SJSA1 (cell line): Measurements from ENCODE around the gene ARF4. TPM values are rescaled to one million over a fixed set of nuclear protein-coding genes. Genes with fewer than 3 reads are reported as not detected.
"Not testable (repeated sequence)": the region's sequence is repeated elsewhere in the genome, so short reads cannot be mapped to it uniquely, and the experiment has no call there.

Source experiments
- DNase-seq, 2 experiments: peaks; one replicate each; pipeline ENCODE4 v3.0.0-alpha.2; 2015 to 2020; ENCODE audit warnings: low spot score in 2 of 2, low read depth in 1 of 2
- H3K27ac ChIP-seq: fragments of 250-450 bp; sonication (Bioruptor Pico); 2 replicates; pipeline ENCODE4 v1.5.1; 2020; ENCODE audit warnings: mild to moderate bottlenecking, moderate library complexity
- H3K27me3 ChIP-seq: fragments of 250-450 bp; sonication (Bioruptor Pico); replicated peaks from 2 replicates; pipeline ENCODE4 v1.5.1; 2020; ENCODE audit warnings: mild to moderate bottlenecking, moderate library complexity
- H3K36me3 ChIP-seq: fragments of 250-450 bp; sonication (Bioruptor Pico); 2 replicates; pipeline ENCODE4 v1.5.1; 2020; ENCODE audit warnings: mild to moderate bottlenecking
- H3K4me1 ChIP-seq: fragments of 250-450 bp; sonication (Bioruptor Pico); replicated peaks from 2 replicates; pipeline ENCODE4 v1.6.1; 2021; ENCODE audit warnings: mild to moderate bottlenecking
- H3K4me3 ChIP-seq: fragments of 250-450 bp; sonication (Bioruptor Pico); 2 replicates; pipeline ENCODE4 v1.5.1; 2020; ENCODE audit warnings: mild to moderate bottlenecking
- H3K9me3 ChIP-seq: fragments of 250-450 bp; sonication (Bioruptor Pico); replicated peaks from 2 replicates; pipeline ENCODE4 v1.5.1; 2020; ENCODE audit warnings: mild to moderate bottlenecking
- total RNA-seq: library from RNA; depleted of rRNA; stranded (reverse); fragments of >200 nt; shearing (Covaris generic); gene quantifications from 2 replicates; pipeline ENCODE4 v1.2.3, GENCODE V29; 2014; rRNA removed

Gene ARF4
- 242 and 283 TPM in 2 replicates for total RNA-seq

- DNase-seq: peak; percentile 98
- H3K27ac ChIP-seq: peak within 1 kb of the TSS; percentile 95
Measured at GRCh38 chr3:57597127-57597923, at the start of gene ARF4. Gene ARF4, minus strand, starts transcription at chr3:57597344. Its CDS starts 204 bp downstream, at chr3:57597140.

GRCh38 chr3:57646723-57647122 is 49.6 kb upstream of the ARF4 start:
- Histone ChIP-seq H3K9me3 (no peaks in the 10 kb centered on the region), H3K4me3 (no peak overlapping the region), H3K27me3 (no peaks in the 10 kb centered on the region), H3K27ac (no peak overlapping the region), H3K4me1 (no peaks in the 10 kb centered on the region), H3K36me3 (peaks cover 34% of the 10 kb centered on the region)
- DNase-seq: no peak

More at GRCh38 chr3:57597127-57597923, at the start of gene ARF4:
- H3K27me3 ChIP-seq: no peaks in the 10 kb centered on the region
- H3K4me3 ChIP-seq: peak within 1 kb of the TSS; percentile 68
- no peaks in the 10 kb centered on the region for H3K9me3 ChIP-seq
- peaks cover 16% of the 10 kb centered on the region for H3K4me1 ChIP-seq
- H3K36me3 ChIP-seq: peaks cover 32% of the 10 kb centered on the region

- Histone ChIP-seq H3K36me3 (peaks cover 37% of the 10 kb centered on the region), H3K27ac (no peak overlapping the region), H3K27me3 (no peaks in the 10 kb centered on the region), H3K4me1 (no peaks in the 10 kb centered on the region), H3K9me3 (no peaks in the 10 kb centered on the region), H3K4me3 (no peak overlapping the region)
- no peak for DNase-seq
Measured at GRCh38 chr3:57644740-57645139, 47.6 kb upstream of the ARF4 start.

- Histone ChIP-seq H3K9me3 (no peaks in the 10 kb centered on the region), H3K27me3 (no peaks in the 10 kb centered on the region), H3K4me1 (no peaks in the 10 kb centered on the region), H3K27ac (no peak overlapping the region), H3K4me3 (no peak overlapping the region), H3K36me3 (peaks cover 37% of the 10 kb centered on the region)
- DNase-seq: no peak
Measured at GRCh38 chr3:57637391-57637790, 40.2 kb upstream of the ARF4 start.

GRCh38 chr3:57634259-57634658 is 37.1 kb upstream of the ARF4 start:
- DNase-seq, H3K27me3 ChIP-seq, H3K9me3 ChIP-seq, H3K4me1 ChIP-seq, H3K27ac ChIP-seq, H3K4me3 ChIP-seq: not testable (repeated sequence)
- H3K36me3 ChIP-seq: peaks cover 33% of the 10 kb centered on the region

GRCh38 chr3:57627976-57628375 is 30.8 kb upstream of the ARF4 start:
- no peaks in the 10 kb centered on the region for H3K27me3 ChIP-seq
- DNase-seq: no peak
- no peaks in the 10 kb centered on the region for H3K4me1 ChIP-seq
- H3K4me3 ChIP-seq: no peak overlapping the region
- H3K9me3 ChIP-seq: no peaks in the 10 kb centered on the region
- peaks cover 48% of the 10 kb centered on the region for H3K36me3 ChIP-seq
- no peak overlapping the region for H3K27ac ChIP-seq

GRCh38 chr3:57624801-57625200 is 27.7 kb upstream of the ARF4 start:
- DNase-seq: no peak
- no peaks in the 10 kb centered on the region for H3K4me1 ChIP-seq
- no peak overlapping the region for H3K27ac ChIP-seq
- no peaks in the 10 kb centered on the region for H3K27me3 ChIP-seq
- H3K36me3 ChIP-seq: peaks cover 32% of the 10 kb centered on the region
- no peak overlapping the region for H3K4me3 ChIP-seq
- no peaks in the 10 kb centered on the region for H3K9me3 ChIP-seq

- peaks cover 14% of the 10 kb centered on the region for H3K36me3 ChIP-seq
- DNase-seq: no peak
- H3K27me3 ChIP-seq: no peaks in the 10 kb centered on the region
- H3K9me3 ChIP-seq: no peaks in the 10 kb centered on the region
- H3K27ac ChIP-seq: no peak overlapping the region
- no peak overlapping the region for H3K4me3 ChIP-seq
- no peaks in the 10 kb centered on the region for H3K4me1 ChIP-seq
Measured at GRCh38 chr3:57622362-57622761, 25.2 kb upstream of the ARF4 start.

GRCh38 chr3:57617739-57618138 is 20.6 kb upstream of the ARF4 start:
- H3K4me3 ChIP-seq: no peak overlapping the region
- DNase-seq: no peak
- no peaks in the 10 kb centered on the region for H3K27me3 ChIP-seq
- no peaks in the 10 kb centered on the region for H3K36me3 ChIP-seq
- H3K4me1 ChIP-seq: no peaks in the 10 kb centered on the region
- H3K27ac ChIP-seq: no peak overlapping the region
- no peaks in the 10 kb centered on the region for H3K9me3 ChIP-seq

- Histone ChIP-seq H3K4me1 (no peaks in the 10 kb centered on the region), H3K27ac (no peak overlapping the region), H3K9me3 (no peaks in the 10 kb centered on the region), H3K4me3 (no peak overlapping the region), H3K27me3 (no peaks in the 10 kb centered on the region), H3K36me3 (no peaks in the 10 kb centered on the region)
- no peak for DNase-seq
Measured at GRCh38 chr3:57616233-57616632, 19.1 kb upstream of the ARF4 start.

- H3K36me3 ChIP-seq, DNase-seq, H3K27me3 ChIP-seq, H3K27ac ChIP-seq, H3K4me3 ChIP-seq, H3K4me1 ChIP-seq, H3K9me3 ChIP-seq: not testable (repeated sequence)
Measured at GRCh38 chr3:57611870-57612269, 14.7 kb upstream of the ARF4 start.

- Histone ChIP-seq H3K9me3 (no peaks in the 10 kb centered on the region), H3K27ac (no peak overlapping the region), H3K4me1 (no peaks in the 10 kb centered on the region), H3K27me3 (no peaks in the 10 kb centered on the region), H3K4me3 (no peak overlapping the region), H3K36me3 (no peaks in the 10 kb centered on the region; the same call in 1 of the 2 replicates)
- no peak for DNase-seq
Measured at GRCh38 chr3:57605683-57606082, 8.5 kb upstream of the ARF4 start.

GRCh38 chr3:57604971-57605370 is 7.8 kb upstream of the ARF4 start:
- Histone ChIP-seq H3K27ac (no peak overlapping the region), H3K9me3 (no peaks in the 10 kb centered on the region), H3K4me3 (no peak overlapping the region), H3K27me3 (no peaks in the 10 kb centered on the region), H3K4me1 (no peaks in the 10 kb centered on the region), H3K36me3 (no peaks in the 10 kb centered on the region; the same call in 1 of the 2 replicates)
- no peak for DNase-seq

- H3K9me3 ChIP-seq: no peaks in the 10 kb centered on the region
- no peak overlapping the region for H3K27ac ChIP-seq
- no peaks in the 10 kb centered on the region for H3K27me3 ChIP-seq
- H3K4me1 ChIP-seq: peaks cover 6% of the 10 kb centered on the region; the same call in 1 of the 2 replicates
- peaks cover 10% of the 10 kb centered on the region for H3K36me3 ChIP-seq
- H3K4me3 ChIP-seq: no peak overlapping the region
- DNase-seq: no peak
Measured at GRCh38 chr3:57600195-57600594, 3.1 kb upstream of the ARF4 start.
